Suprapubic skin (tissue), 4 donors: ENCODE data around the gene MAML1. TPM values are rescaled to one million over a fixed set of nuclear protein-coding genes. Genes with fewer than 3 reads are reported as not detected.

Source experiments
- DNase-seq, 2 donors: peaks; one replicate each; pipeline ENCODE4 v3.0.0-alpha.2; 2019; ENCODE audit warnings: low spot score in 2 of 2
- H3K27ac ChIP-seq: fragments of 200-600 bp; sonication (generic); one replicate; pipeline ENCODE4 v1.5.1; 2019
- H3K27me3 ChIP-seq: fragments of 200-600 bp; sonication (generic); one replicate; pipeline ENCODE4 v1.5.1; 2019
- H3K36me3 ChIP-seq: fragments of 200-600 bp; sonication (generic); one replicate; pipeline ENCODE4 v1.5.1; 2019
- H3K4me1 ChIP-seq: fragments of 200-600 bp; sonication (generic); one replicate; pipeline ENCODE4 v1.5.1; 2019
- H3K4me3 ChIP-seq: fragments of 200-600 bp; sonication (generic); one replicate; pipeline ENCODE4 v1.5.1; 2019; ENCODE audit warnings: mild to moderate bottlenecking
- H3K9me3 ChIP-seq: fragments of 200-600 bp; sonication (generic); one replicate; pipeline ENCODE4 v1.5.1; 2019
- CTCF ChIP-seq, 2 donors: fragments of 200-600 bp in 1 of 2; fragments of 450-650 bp in 1 of 2; sonication (generic) in 1 of 2; IDR thresholded peaks; one replicate each; pipeline ENCODE4 v1.5.1; 2016 to 2019; ENCODE audit warnings: antibody characterized with exemption in 2 of 2, mild to moderate bottlenecking in 1 of 2, moderate library complexity in 1 of 2
- EP300 ChIP-seq: sonication (generic); formaldehyde crosslinking; IDR thresholded peaks from one replicate; pipeline ENCODE4 v1.6.1; 2017; ENCODE audit warnings: antibody characterized with exemption
- POLR2A ChIP-seq, 2 donors: fragments of 450-650 bp; IDR thresholded peaks; one replicate each; pipeline ENCODE4 v1.6.1; 2017; ENCODE audit warnings: antibody characterized with exemption in 2 of 2, mild to moderate bottlenecking in 2 of 2, moderate library complexity in 2 of 2
- POLR2AphosphoS5 ChIP-seq, 3 donors: sonication (generic); formaldehyde crosslinking; IDR thresholded peaks; one replicate each; pipeline ENCODE4 v1.6.1; 2017; ENCODE audit warnings: antibody characterized with exemption in 3 of 3
- WGBS: methylation state at CpG from one replicate; pipeline ENCODE4 v1.1.5; 2018; 5-methylcytosine and 5-hydroxymethylcytosine counted together
- total RNA-seq, 4 donors: library from RNA; depleted of rRNA; stranded (reverse); fragments of >200 nt; gene quantifications; one replicate each; pipeline ENCODE4 v1.1.0, GENCODE V29; 2016

The MAML1 gene
- total RNA-seq, 4 donors from 2014 or later: 26.5 to 45.0 (median 38.6) TPM

GRCh38 chr5:179729727-179730126 is 2.9 kb upstream of the MAML1 start:
- WGBS: 76% methylated on average over 3 of the region's 3 CpGs
- TF ChIP-seq EP300 (no peak), POLR2AphosphoS5 (IDR thresholded peaks at IDR 0.05) (no peak)
- no peak for DNase-seq
- H3K4me1 ChIP-seq: peaks cover 20% of the 10 kb centered on the region
- H3K9me3 ChIP-seq: no peaks in the 10 kb centered on the region
- no peaks in the 10 kb centered on the region for H3K27me3 ChIP-seq
- no peak overlapping the region for H3K4me3 ChIP-seq
- peaks cover 52% of the 10 kb centered on the region for H3K36me3 ChIP-seq
- H3K27ac ChIP-seq: no peak overlapping the region

GRCh38 chr5:179730356-179730755 is 2.3 kb upstream of the MAML1 start:
- H3K27ac ChIP-seq: no peak overlapping the region
- no peak for DNase-seq
- TF ChIP-seq CTCF (IDR thresholded peaks at IDR 0.05) (no peak), POLR2AphosphoS5 (IDR thresholded peaks at IDR 0.05) (no peak), POLR2A (IDR thresholded peaks at IDR 0.05) (no peak), EP300 (no peak)
- no peaks in the 10 kb centered on the region for H3K27me3 ChIP-seq
- no peak overlapping the region for H3K4me3 ChIP-seq
- peaks cover 45% of the 10 kb centered on the region for H3K36me3 ChIP-seq
- WGBS: 68% methylated on average over 3 of the region's 3 CpGs
- peaks cover 25% of the 10 kb centered on the region for H3K4me1 ChIP-seq
- H3K9me3 ChIP-seq: no peaks in the 10 kb centered on the region

GRCh38 chr5:179730852-179731251 is 1.8 kb upstream of the MAML1 start:
- no peak for TF ChIP-seq EP300
- TF ChIP-seq POLR2A (IDR thresholded peaks at IDR 0.05): no peak
- TF ChIP-seq POLR2AphosphoS5 (IDR thresholded peaks at IDR 0.05): no peak
- no peak for TF ChIP-seq CTCF (IDR thresholded peaks at IDR 0.05)
- no peak for DNase-seq
- H3K27me3 ChIP-seq: no peaks in the 10 kb centered on the region
- WGBS: 81% methylated on average over 3 of the region's 3 CpGs
- no peak overlapping the region for H3K4me3 ChIP-seq
- H3K27ac ChIP-seq: no peak overlapping the region
- H3K36me3 ChIP-seq: peaks cover 40% of the 10 kb centered on the region
- H3K4me1 ChIP-seq: peaks cover 30% of the 10 kb centered on the region
- H3K9me3 ChIP-seq: no peaks in the 10 kb centered on the region

GRCh38 chr5:179731791-179732411 is 721 bp upstream of the MAML1 start:
- H3K36me3 ChIP-seq: peaks cover 30% of the 10 kb centered on the region
- TF ChIP-seq CTCF (IDR thresholded peaks at IDR 0.05) (no peak), POLR2AphosphoS5 (IDR thresholded peaks at IDR 0.05) (no peak), POLR2A (IDR thresholded peaks at IDR 0.05) (no peak), EP300 (no peak)
- H3K27me3 ChIP-seq: no peaks in the 10 kb centered on the region
- no peaks in the 10 kb centered on the region for H3K9me3 ChIP-seq
- DNase-seq: peak in 1 of 2 donors; percentile 77
- H3K4me1 ChIP-seq: peaks cover 36% of the 10 kb centered on the region
- H3K27ac ChIP-seq: peak overlapping the region; percentile 98
- 54% methylated on average over 24 of the region's 24 CpGs for WGBS
- peak overlapping the region; percentile 97 for H3K4me3 ChIP-seq

GRCh38 chr5:179732918-179733771 is 523 bp downstream of the MAML1 start:
- no peak for TF ChIP-seq CTCF (IDR thresholded peaks at IDR 0.05)
- peak in 1 of 3 donors; percentile 23 for TF ChIP-seq POLR2AphosphoS5 (IDR thresholded peaks at IDR 0.05)
- no peak for TF ChIP-seq EP300
- no peak for TF ChIP-seq POLR2A (IDR thresholded peaks at IDR 0.05)
- no peaks in the 10 kb centered on the region for H3K27me3 ChIP-seq
- H3K9me3 ChIP-seq: no peaks in the 10 kb centered on the region
- peak overlapping the region; percentile 98 for H3K27ac ChIP-seq
- no peak for DNase-seq
- H3K4me3 ChIP-seq: peak overlapping the region; percentile 97
- H3K4me1 ChIP-seq: peaks cover 36% of the 10 kb centered on the region
- peaks cover 18% of the 10 kb centered on the region for H3K36me3 ChIP-seq
- WGBS: 0% methylated on average over 20 of the region's 101 CpGs
